GM23248 (cell line): ENCODE measurements around the gene LYZL2. TPM values are rescaled to one million over a fixed set of nuclear protein-coding genes. Genes with fewer than 3 reads are reported as not detected.
"Not testable (repeated sequence)": the region's sequence is repeated elsewhere in the genome, so short reads cannot be mapped to it uniquely, and the experiment has no call there.

Source experiments
- DNase-seq: peaks from one replicate; pipeline ENCODE4 v3.0.0-alpha.2; 2015
- H2AFZ ChIP-seq: fragments of 200-600 bp; sonication (generic); 2 replicates; pipeline ENCODE4 v1.6.1; 2016; ENCODE audit warnings: antibody characterized with exemption
- H3F3A ChIP-seq: fragments of 200-600 bp; sonication (generic); 2 replicates; pipeline ENCODE4 v1.6.1; 2016; ENCODE audit warnings: mild to moderate bottlenecking, antibody characterized with exemption, mixed run types; ENCODE audit not compliant: insufficient read depth
- H3K27ac ChIP-seq: fragments of 200-600 bp; sonication (generic); 2 replicates; pipeline ENCODE4 v1.5.1; 2016; ENCODE audit warnings: mild to moderate bottlenecking
- H3K27me3 ChIP-seq: fragments of 200-600 bp; sonication (generic); replicated peaks from 2 replicates; pipeline ENCODE4 v1.6.1; 2016; ENCODE audit warnings: mild to moderate bottlenecking; ENCODE audit not compliant: insufficient read depth
- H3K36me3 ChIP-seq: fragments of 200-600 bp; sonication (generic); 2 replicates; pipeline ENCODE4 v1.6.1; 2016; ENCODE audit warnings: low read depth, mild to moderate bottlenecking
- H3K4me1 ChIP-seq: fragments of 200-600 bp; sonication (generic); 2 replicates; pipeline ENCODE4 v1.6.1; 2016; ENCODE audit warnings: mild to moderate bottlenecking; ENCODE audit not compliant: insufficient read depth
- H3K4me2 ChIP-seq: fragments of 200-600 bp; sonication (generic); one replicate; pipeline ENCODE4 v1.6.1; 2016; ENCODE audit warnings: mild to moderate bottlenecking; ENCODE audit not compliant: unreplicated experiment
- H3K4me3 ChIP-seq: fragments of 200-600 bp; sonication (generic); 2 replicates; pipeline ENCODE4 v1.5.1; 2016; ENCODE audit warnings: mild to moderate bottlenecking
- H3K79me2 ChIP-seq: fragments of 200-600 bp; sonication (generic); 2 replicates; pipeline ENCODE4 v1.6.1; 2016; ENCODE audit warnings: mild to moderate bottlenecking; ENCODE audit not compliant: insufficient read depth
- H3K9ac ChIP-seq: fragments of 200-600 bp; sonication (generic); 2 replicates; pipeline ENCODE4 v1.6.1; 2016; ENCODE audit warnings: mild to moderate bottlenecking
- H3K9me2 ChIP-seq: fragments of 200-600 bp; sonication (generic); 2 replicates; pipeline ENCODE4 v1.6.1; 2016; ENCODE audit warnings: mixed run types, mild to moderate bottlenecking, moderate library complexity; ENCODE audit not compliant: insufficient read depth
- H3K9me3 ChIP-seq: fragments of 200-600 bp; sonication (generic); one replicate; pipeline ENCODE4 v1.6.1; 2017; ENCODE audit warnings: low read depth
- H4K20me1 ChIP-seq: fragments of 200-600 bp; sonication (generic); 2 replicates; pipeline ENCODE4 v1.6.0; 2016; ENCODE audit not compliant: insufficient read depth
- EZH2 ChIP-seq: fragments of 200-600 bp; sonication (generic); IDR thresholded peaks from 2 replicates; pipeline ENCODE4 v1.6.1; 2018; ENCODE audit warnings: antibody characterized with exemption, mild to moderate bottlenecking; ENCODE audit not compliant: insufficient read depth, poor library complexity, severe bottlenecking
- EZH2phosphoT487 ChIP-seq: fragments of 200-600 bp; sonication (generic); IDR thresholded peaks from 2 replicates; pipeline ENCODE4 v1.6.1; 2018; ENCODE audit warnings: antibody characterized with exemption, moderate library complexity, mild to moderate bottlenecking, low read depth; ENCODE audit not compliant: insufficient read depth
- WGBS, 2 experiments: methylation state at CpG; one replicate each; pipeline ENCODE4 v1.1.6; 2015 to 2017; ENCODE audit warnings: low lambda C conversion rate in 2 of 2, low coverage in 1 of 2; ENCODE audit errors: missing lambda C conversion rate in 2 of 2; 5-methylcytosine and 5-hydroxymethylcytosine counted together
- in situ Hi-C: fragments of 300-500 bp; cut with MboI; formaldehyde crosslinking; loops from 2 replicates; pipeline ENCODE4 v1.15.0; 2020
- polyA plus RNA-seq: library from polyadenylated mRNA; unstranded; fragments of >200 nt; fragmentation: Nextera tagmentation; extraction: Ambion mirVana; gene quantifications from 2 replicates; pipeline ENCODE4 v1.2.1, GENCODE V29; 2016
- total RNA-seq: library from RNA; depleted of rRNA; stranded (reverse); fragments of >200 nt; shearing (Covaris generic); gene quantifications from 2 replicates; pipeline ENCODE4 v1.2.3, GENCODE V29; 2014

LYZL2 gene
- total and polyA plus RNA-seq, 2 experiments from 2014 or later: not detected

GRCh38 chr10:30674796-30675195 is 45.2 kb upstream of the LYZL2 start:
- no peak for DNase-seq
- no peak for TF ChIP-seq EZH2phosphoT487
- TF ChIP-seq EZH2: no peak
- Histone ChIP-seq H3F3A (peaks cover 7% of the 10 kb centered on the region; the same call in 1 of the 2 replicates), H2AFZ (no peak overlapping the region), H3K4me1 (no peaks in the 10 kb centered on the region; the same call in 1 of the 2 replicates), H3K9me3 (no peaks in the 10 kb centered on the region), H3K4me3 (no peak overlapping the region), H4K20me1 (no peaks in the 10 kb centered on the region), H3K9me2 (no peaks in the 10 kb centered on the region), H3K4me2 (no peak overlapping the region), H3K27me3 (no peaks in the 10 kb centered on the region), H3K36me3 (no peaks in the 10 kb centered on the region), H3K9ac (no peak overlapping the region), H3K79me2 (no peaks in the 10 kb centered on the region), H3K27ac (no peak overlapping the region)
- WGBS, 2 experiments: 62% methylated on average over 6 of the region's 6 CpGs
- in situ Hi-C loops: no loop called here

DNA sequence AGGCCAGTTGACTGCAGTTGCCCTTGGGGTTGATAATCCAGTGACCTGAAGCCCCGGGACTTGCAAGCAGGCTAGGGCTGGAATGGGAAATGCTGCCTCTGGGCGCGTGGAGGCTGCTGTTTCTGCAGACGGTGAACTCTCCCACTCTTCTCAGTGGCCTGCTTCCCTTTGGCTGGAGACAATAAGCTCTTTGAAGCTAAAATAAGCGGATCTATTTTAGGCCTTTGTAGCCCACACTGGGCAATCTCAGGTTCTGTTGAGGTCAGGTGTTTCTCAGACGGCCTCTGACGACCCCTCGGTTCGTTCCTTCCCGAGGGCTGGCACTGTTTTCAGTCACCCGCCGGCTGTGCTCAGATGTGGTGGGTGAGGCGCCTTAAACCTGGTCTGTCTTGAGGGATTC is 43.7 kb upstream of the LYZL2 start:
- H3K9ac ChIP-seq, in situ Hi-C loops, H3K27ac ChIP-seq: not testable (repeated sequence)

DNA sequence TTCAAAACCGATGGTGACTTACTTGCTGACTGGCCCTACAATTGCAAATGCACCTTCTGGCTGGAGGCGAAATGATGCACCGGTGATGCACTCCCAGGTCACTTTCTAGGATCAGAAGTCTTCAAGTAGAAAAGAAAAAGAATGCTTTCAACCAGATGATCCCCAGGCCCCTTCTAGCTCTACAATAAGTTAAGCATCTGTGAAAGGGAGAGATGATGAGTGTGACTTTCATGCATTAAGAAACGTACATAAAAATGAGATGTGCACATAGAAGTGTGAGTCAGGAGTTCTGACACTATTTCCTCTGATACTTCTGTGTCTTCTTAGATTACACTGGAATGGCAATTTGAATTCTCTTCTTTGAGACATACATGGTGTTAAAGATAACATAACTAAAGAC is 42.8 kb upstream of the LYZL2 start:
- H3K36me3 ChIP-seq, H3K4me3 ChIP-seq, H3K9ac ChIP-seq, H3F3A ChIP-seq, H3K27ac ChIP-seq, H3K79me2 ChIP-seq, H3K4me2 ChIP-seq, in situ Hi-C loops, H3K9me3 ChIP-seq, H3K9me2 ChIP-seq, H2AFZ ChIP-seq, H4K20me1 ChIP-seq, H3K27me3 ChIP-seq, H3K4me1 ChIP-seq: not testable (repeated sequence)
- WGBS, 2 experiments: 56 to 57% methylated on average over 4 of the region's 4 CpGs
- DNase-seq: peak; percentile 31

More for the DNA sequence above, 43.7 kb upstream of the LYZL2 start:
- 85 to 94% methylated on average over 8 of the region's 13 CpGs for WGBS, 2 experiments
- H3K79me2 ChIP-seq, H3K27me3 ChIP-seq, H3K4me1 ChIP-seq, H3K9me2 ChIP-seq, DNase-seq, H3F3A ChIP-seq, H2AFZ ChIP-seq, H3K9me3 ChIP-seq, H3K4me3 ChIP-seq, H3K4me2 ChIP-seq, H3K36me3 ChIP-seq, H4K20me1 ChIP-seq: not testable (repeated sequence)

DNA sequence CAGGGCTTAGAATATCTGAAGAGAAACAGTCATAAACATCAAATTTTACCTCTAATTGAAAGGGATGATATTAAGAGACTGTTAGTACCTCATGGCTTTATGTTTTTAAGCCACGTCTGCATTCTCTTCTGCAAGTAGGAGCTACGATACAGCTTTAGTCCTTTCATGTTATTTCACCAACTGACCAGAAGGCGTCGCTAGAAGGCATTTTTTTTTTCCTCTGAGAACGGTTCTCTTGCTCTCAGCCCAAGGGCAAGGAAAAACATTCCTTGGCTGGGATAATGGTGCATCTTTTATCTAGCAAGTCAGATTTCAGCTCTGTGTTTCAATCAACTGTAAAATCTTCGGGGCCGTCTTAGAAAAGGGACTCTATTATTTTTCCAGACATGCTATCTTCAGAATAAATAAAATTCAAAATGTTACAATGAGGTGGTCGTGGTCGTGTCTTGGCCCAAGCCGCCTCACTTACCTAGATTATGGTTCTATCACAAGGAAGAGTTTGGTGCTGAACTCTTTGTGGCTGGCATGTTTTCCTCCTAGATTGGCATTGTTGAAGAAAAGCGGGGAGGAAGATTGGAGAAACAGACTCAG is 41.6 kb upstream of the LYZL2 start:
- H3K79me2 ChIP-seq: no peaks in the 10 kb centered on the region
- no peaks in the 10 kb centered on the region for H3K9me2 ChIP-seq
- in situ Hi-C loops: no loop called here
- H3F3A ChIP-seq: peaks cover 7% of the 10 kb centered on the region; the same call in 1 of the 2 replicates
- no peaks in the 10 kb centered on the region for H4K20me1 ChIP-seq
- H2AFZ ChIP-seq: peak overlapping the region; percentile 92
- peak; percentile 75 for DNase-seq
- H3K9me3 ChIP-seq: no peaks in the 10 kb centered on the region
- no peak overlapping the region for H3K27ac ChIP-seq
- TF ChIP-seq EZH2phosphoT487: no peak
- TF ChIP-seq EZH2: no peak
- WGBS, 2 experiments: 31 to 33% methylated on average over 11 of the region's 11 CpGs
- peaks cover 6% of the 10 kb centered on the region for H3K4me1 ChIP-seq
- peak overlapping the region; percentile 74 for H3K4me3 ChIP-seq
- peak overlapping the region; percentile 96 for H3K4me2 ChIP-seq
- H3K27me3 ChIP-seq: no peaks in the 10 kb centered on the region
- H3K9ac ChIP-seq: peak overlapping the region; percentile 79
- H3K36me3 ChIP-seq: no peaks in the 10 kb centered on the region

DNA sequence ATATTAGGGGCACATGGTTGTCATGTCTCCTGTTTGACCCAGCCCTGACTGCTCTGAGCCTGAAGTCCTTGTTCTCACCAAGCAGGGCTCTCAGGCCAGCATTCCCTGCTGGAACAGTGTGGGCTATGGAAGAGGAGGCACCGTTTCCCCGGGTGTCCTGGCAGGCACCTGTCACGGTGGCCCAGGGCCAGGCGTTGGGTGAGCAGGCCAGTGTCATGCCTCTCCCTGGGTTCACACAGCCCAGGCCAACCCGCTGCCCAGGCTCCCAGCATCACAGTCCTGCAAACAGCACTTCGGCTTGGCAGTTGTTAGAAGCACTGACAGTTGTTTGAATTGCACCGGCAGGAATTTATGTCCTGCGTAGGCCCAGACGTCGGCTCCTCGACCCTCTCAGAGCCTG is 38.4 kb upstream of the LYZL2 start:
- in situ Hi-C loops, H3K4me3 ChIP-seq, H3K27ac ChIP-seq, H2AFZ ChIP-seq, H3K9me2 ChIP-seq, H3K79me2 ChIP-seq, DNase-seq, H3K9me3 ChIP-seq, H3K4me2 ChIP-seq, H3K36me3 ChIP-seq, H3K4me1 ChIP-seq, H3K9ac ChIP-seq, H3K27me3 ChIP-seq, H3F3A ChIP-seq, H4K20me1 ChIP-seq: not testable (repeated sequence)
- whole genome bisulfite sequencing, 2 experiments: 69 to 71% methylated on average over 10 to 11 of the region's 11 CpGs

DNA sequence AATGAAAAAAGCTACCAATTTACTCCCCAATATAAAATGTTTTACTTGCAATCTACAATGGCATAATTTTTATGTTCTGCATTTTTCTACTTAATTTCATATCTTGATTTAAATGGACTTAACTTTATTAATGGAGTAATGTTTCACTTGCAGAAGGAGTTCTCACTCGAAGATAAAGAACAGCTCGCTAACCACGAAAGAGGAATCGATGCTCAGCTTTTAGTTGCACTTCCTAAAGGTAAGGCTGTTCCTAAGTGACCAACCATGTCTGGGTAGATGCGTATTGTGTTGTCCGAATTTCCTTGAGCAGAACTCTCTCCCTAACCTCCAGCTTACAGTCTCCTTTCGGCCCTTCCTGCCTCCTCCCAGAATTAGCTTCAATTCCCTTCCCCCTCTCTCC is 33.9 kb upstream of the LYZL2 start:
- H2AFZ ChIP-seq, H3K9ac ChIP-seq, H3K4me3 ChIP-seq, DNase-seq, H4K20me1 ChIP-seq, H3K27ac ChIP-seq, H3K4me1 ChIP-seq, H3K4me2 ChIP-seq, H3K9me2 ChIP-seq, H3K9me3 ChIP-seq, H3K27me3 ChIP-seq, in situ Hi-C loops, H3F3A ChIP-seq, H3K79me2 ChIP-seq, H3K36me3 ChIP-seq: not testable (repeated sequence)
- 90 to 98% methylated on average over 4 to 5 of the region's 7 CpGs for WGBS, 2 experiments
